GM23338 (cell line): ENCODE data around the gene SLC17A5. TPM values are rescaled to one million over a fixed set of nuclear protein-coding genes. Genes with fewer than 3 reads are reported as not detected.

Experiments used
- ATAC-seq: fragments of 200-7000 bp; cut with Tn5 transposase; 3 replicates; pipeline ENCODE4 v1.9.1; 2020
- DNase-seq: peaks from one replicate; pipeline ENCODE4 v3.0.0-alpha.2; 2015; ENCODE audit warnings: low spot score
- H2AFZ ChIP-seq: fragments of 200-600 bp; sonication (generic); 2 replicates; pipeline ENCODE4 v1.8.0; 2016; ENCODE audit warnings: antibody characterized with exemption, mild to moderate bottlenecking, moderate library complexity
- H3F3A ChIP-seq: fragments of 200-600 bp; sonication (generic); replicated peaks from 2 replicates; pipeline ENCODE4 v1.8.0; 2017; ENCODE audit warnings: antibody characterized with exemption, mixed run types, low read depth
- H3K27ac ChIP-seq: fragments of 200-600 bp; sonication (generic); 2 replicates; pipeline ENCODE4 v1.6.1; 2016; ENCODE audit warnings: low read depth
- H3K27me3 ChIP-seq: fragments of 200-600 bp; sonication (generic); 2 replicates; pipeline ENCODE4 v1.8.0; 2016; ENCODE audit warnings: mild to moderate bottlenecking, mixed run types, moderate library complexity; ENCODE audit not compliant: insufficient read depth
- H3K36me3 ChIP-seq: fragments of 200-600 bp; sonication (generic); 2 replicates; pipeline ENCODE4 v1.8.0; 2016; ENCODE audit warnings: mild to moderate bottlenecking; ENCODE audit not compliant: insufficient read depth
- H3K4me1 ChIP-seq: fragments of 200-600 bp; sonication (generic); 2 replicates; pipeline ENCODE4 v1.8.0; 2016; ENCODE audit warnings: mild to moderate bottlenecking, moderate library complexity; ENCODE audit not compliant: insufficient read depth
- H3K4me2 ChIP-seq: fragments of 200-600 bp; sonication (generic); 2 replicates; pipeline ENCODE4 v1.7.1; 2017; ENCODE audit warnings: mixed run types
- H3K4me3 ChIP-seq: fragments of 200-600 bp; sonication (generic); 2 replicates; pipeline ENCODE4 v1.6.1; 2016; ENCODE audit warnings: mixed run types
- H3K79me2 ChIP-seq: fragments of 200-600 bp; sonication (generic); replicated peaks from 2 replicates; pipeline ENCODE4 v1.8.0; 2017; ENCODE audit warnings: mild to moderate bottlenecking; ENCODE audit not compliant: insufficient read depth
- H3K9me2 ChIP-seq: fragments of 200-600 bp; sonication (generic); 2 replicates; pipeline ENCODE4 v1.8.0; 2017; ENCODE audit not compliant: insufficient read depth
- H4K20me1 ChIP-seq: fragments of 200-600 bp; sonication (generic); replicated peaks from 2 replicates; pipeline ENCODE4 v1.8.0; 2017; ENCODE audit warnings: mild to moderate bottlenecking; ENCODE audit not compliant: insufficient read depth
- H3K27ac Mint-ChIP-seq: 2 replicates; pipeline ENCODE4 v1.8.0; 2020; ENCODE audit warnings: inconsistent platforms, mild to moderate bottlenecking, moderate library complexity, mixed read lengths
- H3K27me3 Mint-ChIP-seq: 3 replicates; pipeline ENCODE4 v1.8.0; 2022; ENCODE audit warnings: low read depth, mild to moderate bottlenecking, moderate library complexity, mixed read lengths, inconsistent platforms; ENCODE audit not compliant: insufficient read depth, poor library complexity
- H3K36me3 Mint-ChIP-seq: 3 replicates; pipeline ENCODE4 v1.8.0; 2021; ENCODE audit warnings: low read depth, mild to moderate bottlenecking, inconsistent platforms, moderate library complexity, mixed read lengths
- H3K4me1 Mint-ChIP-seq: 3 replicates; pipeline ENCODE4 v1.8.0; 2020; ENCODE audit warnings: mild to moderate bottlenecking, inconsistent platforms, mixed read lengths
- H3K4me3 Mint-ChIP-seq: 3 replicates; pipeline ENCODE4 v1.8.0; 2021; ENCODE audit warnings: moderate library complexity, mild to moderate bottlenecking, inconsistent platforms, mixed read lengths
- H3K9me3 Mint-ChIP-seq: 3 replicates; pipeline ENCODE4 v1.8.0; 2020; ENCODE audit warnings: moderate library complexity, mild to moderate bottlenecking, inconsistent platforms, mixed read lengths
- CREB1 ChIP-seq: fragments of 250-450 bp; sonication (Bioruptor Pico); IDR thresholded peaks from 2 replicates; pipeline ENCODE4 v1.5.0; 2020; ENCODE audit warnings: low read depth, mild to moderate bottlenecking, moderate library complexity
- EZH2 ChIP-seq: fragments of 200-600 bp; sonication (generic); IDR thresholded peaks from one replicate; pipeline ENCODE4 v1.8.0; 2017; ENCODE audit warnings: antibody characterized with exemption, mild to moderate bottlenecking, low read depth; ENCODE audit not compliant: unreplicated experiment
- EZH2phosphoT487 ChIP-seq: fragments of 200-600 bp; sonication (generic); IDR thresholded peaks from one replicate; pipeline ENCODE4 v1.8.1; 2018; ENCODE audit warnings: antibody characterized with exemption; ENCODE audit not compliant: unreplicated experiment
- JUNB ChIP-seq: IDR thresholded peaks from one replicate; pipeline ENCODE4 v1.6.1; 2016; ENCODE audit warnings: antibody characterized with exemption; ENCODE audit not compliant: unreplicated experiment
- NANOG ChIP-seq: IDR thresholded peaks from 2 replicates; pipeline ENCODE4 v1.6.1; 2016; ENCODE audit warnings: antibody characterized with exemption, borderline replicate concordance
- POLR2AphosphoS5 ChIP-seq: IDR thresholded peaks from 2 replicates; pipeline ENCODE4 v1.6.1; 2016; ENCODE audit warnings: antibody characterized with exemption, low read depth
- STAT1 ChIP-seq: IDR thresholded peaks from one replicate; pipeline ENCODE4 v1.6.1; 2016; ENCODE audit warnings: antibody characterized with exemption; ENCODE audit not compliant: unreplicated experiment
- ZNF114 ChIP-seq: fragments of 250-450 bp; sonication (Bioruptor Pico); IDR thresholded peaks from 2 replicates; pipeline ENCODE4 v1.5.0; 2020; ENCODE audit warnings: mild to moderate bottlenecking, moderate library complexity
- ZNF331 ChIP-seq: fragments of 250-450 bp; sonication (Bioruptor Pico); IDR thresholded peaks from 2 replicates; pipeline ENCODE4 v1.5.0; 2020; ENCODE audit warnings: low read depth, mild to moderate bottlenecking, moderate library complexity
- polyA plus RNA-seq: library from polyadenylated mRNA; unstranded; fragments of >200 nt; fragmentation: Nextera tagmentation; extraction: Ambion mirVana; gene quantifications from 2 replicates; pipeline ENCODE4 v1.2.1, GENCODE V29; 2016
- total RNA-seq: library from RNA; depleted of rRNA; stranded (reverse); fragments of >200 nt; shearing (Covaris generic); gene quantifications from 2 replicates; pipeline ENCODE4 v1.2.3, GENCODE V29; 2014
- TF ChIP-seq, protein P1 (sequence below): IDR thresholded peaks from one replicate; pipeline ENCODE4 v1.6.1; 2018; ENCODE audit warnings: antibody characterized with exemption; ENCODE audit not compliant: unreplicated experiment
- TF ChIP-seq, protein P2 (sequence below): fragments of 250-450 bp; sonication (Bioruptor Pico); IDR thresholded peaks from 2 replicates; pipeline ENCODE4 v1.5.0; 2020; ENCODE audit warnings: mild to moderate bottlenecking, moderate library complexity
- TF ChIP-seq, protein P3 (sequence below), 2 experiments: fragments of 200-600 bp in 1 of 2; sonication (generic) in 1 of 2; conservative IDR thresholded peaks; 2 replicates each; pipeline versions ENCODE4 v1.5.1 to v1.6.1; 2016 to 2017; ENCODE audit warnings: antibody characterized with exemption in 2 of 2, low read depth in 2 of 2, mild to moderate bottlenecking in 2 of 2, moderate library complexity in 1 of 2
- TF ChIP-seq, protein P4 (sequence below): IDR thresholded peaks from 2 replicates; pipeline ENCODE4 v1.6.1; 2016; ENCODE audit warnings: antibody characterized with exemption

The SLC17A5 gene
- total and polyA plus RNA-seq, 2 experiments from 2014 or later: 9.2 to 17.7 TPM

DNA sequence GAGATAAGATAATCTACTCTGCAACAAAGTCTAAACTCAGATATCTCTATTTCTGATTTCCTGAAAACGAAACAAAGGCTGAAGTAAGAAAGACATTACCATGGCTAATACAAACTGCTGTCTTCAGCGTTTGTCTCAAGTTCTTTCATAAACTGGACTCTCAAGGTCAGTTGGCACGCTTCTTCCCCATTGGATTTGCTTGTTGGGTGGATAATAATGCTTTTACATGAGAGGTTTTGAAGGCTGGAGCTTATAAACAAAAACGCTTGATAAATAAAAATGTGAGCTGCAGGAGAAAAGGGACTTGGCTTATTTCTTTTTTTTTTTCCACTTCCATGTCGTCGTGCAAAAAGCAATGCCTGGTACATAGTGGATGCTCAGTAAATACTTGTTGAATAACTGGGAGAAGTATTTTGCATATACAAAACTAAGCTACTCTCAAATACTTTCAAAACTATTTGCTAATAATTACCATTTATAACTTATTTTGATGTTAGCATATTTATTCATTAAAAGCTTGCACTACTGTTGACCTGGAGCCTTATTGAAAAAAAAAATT, 67.3 kb downstream of the SLC17A5 start:
- Histone ChIP-seq H3K4me2 (peak overlapping the region; percentile 60), H3K27ac (peak overlapping the region; percentile 99), H3K9me2 (no peaks in the 10 kb centered on the region), H3K27me3 (no peaks in the 10 kb centered on the region), H4K20me1 (no peaks in the 10 kb centered on the region), H2AFZ (peak overlapping the region; percentile 12; the same call in 1 of the 2 replicates), H3K79me2 (no peaks in the 10 kb centered on the region), H3K4me1 (peaks cover 19% of the 10 kb centered on the region), H3K4me3 (peak overlapping the region; percentile 2; the same call in 1 of the 2 replicates), H3F3A (peaks cover 2% of the 10 kb centered on the region; the same call in 1 of the 2 replicates), H3K36me3 (no peaks in the 10 kb centered on the region)
- TF ChIP-seq CREB1 (no peak), POLR2AphosphoS5 (no peak), EZH2 (no peak), ZNF331 (CRISPR knock-in tag) (no peak), EZH2phosphoT487 (no peak), ZNF114 (CRISPR knock-in tag) (no peak), NANOG (no peak), JUNB (no peak), STAT1 (no peak)
- TF ChIP-seq, protein P1, sequence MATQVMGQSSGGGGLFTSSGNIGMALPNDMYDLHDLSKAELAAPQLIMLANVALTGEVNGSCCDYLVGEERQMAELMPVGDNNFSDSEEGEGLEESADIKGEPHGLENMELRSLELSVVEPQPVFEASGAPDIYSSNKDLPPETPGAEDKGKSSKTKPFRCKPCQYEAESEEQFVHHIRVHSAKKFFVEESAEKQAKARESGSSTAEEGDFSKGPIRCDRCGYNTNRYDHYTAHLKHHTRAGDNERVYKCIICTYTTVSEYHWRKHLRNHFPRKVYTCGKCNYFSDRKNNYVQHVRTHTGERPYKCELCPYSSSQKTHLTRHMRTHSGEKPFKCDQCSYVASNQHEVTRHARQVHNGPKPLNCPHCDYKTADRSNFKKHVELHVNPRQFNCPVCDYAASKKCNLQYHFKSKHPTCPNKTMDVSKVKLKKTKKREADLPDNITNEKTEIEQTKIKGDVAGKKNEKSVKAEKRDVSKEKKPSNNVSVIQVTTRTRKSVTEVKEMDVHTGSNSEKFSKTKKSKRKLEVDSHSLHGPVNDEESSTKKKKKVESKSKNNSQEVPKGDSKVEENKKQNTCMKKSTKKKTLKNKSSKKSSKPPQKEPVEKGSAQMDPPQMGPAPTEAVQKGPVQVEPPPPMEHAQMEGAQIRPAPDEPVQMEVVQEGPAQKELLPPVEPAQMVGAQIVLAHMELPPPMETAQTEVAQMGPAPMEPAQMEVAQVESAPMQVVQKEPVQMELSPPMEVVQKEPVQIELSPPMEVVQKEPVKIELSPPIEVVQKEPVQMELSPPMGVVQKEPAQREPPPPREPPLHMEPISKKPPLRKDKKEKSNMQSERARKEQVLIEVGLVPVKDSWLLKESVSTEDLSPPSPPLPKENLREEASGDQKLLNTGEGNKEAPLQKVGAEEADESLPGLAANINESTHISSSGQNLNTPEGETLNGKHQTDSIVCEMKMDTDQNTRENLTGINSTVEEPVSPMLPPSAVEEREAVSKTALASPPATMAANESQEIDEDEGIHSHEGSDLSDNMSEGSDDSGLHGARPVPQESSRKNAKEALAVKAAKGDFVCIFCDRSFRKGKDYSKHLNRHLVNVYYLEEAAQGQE: no peak
- TF ChIP-seq, protein P2, sequence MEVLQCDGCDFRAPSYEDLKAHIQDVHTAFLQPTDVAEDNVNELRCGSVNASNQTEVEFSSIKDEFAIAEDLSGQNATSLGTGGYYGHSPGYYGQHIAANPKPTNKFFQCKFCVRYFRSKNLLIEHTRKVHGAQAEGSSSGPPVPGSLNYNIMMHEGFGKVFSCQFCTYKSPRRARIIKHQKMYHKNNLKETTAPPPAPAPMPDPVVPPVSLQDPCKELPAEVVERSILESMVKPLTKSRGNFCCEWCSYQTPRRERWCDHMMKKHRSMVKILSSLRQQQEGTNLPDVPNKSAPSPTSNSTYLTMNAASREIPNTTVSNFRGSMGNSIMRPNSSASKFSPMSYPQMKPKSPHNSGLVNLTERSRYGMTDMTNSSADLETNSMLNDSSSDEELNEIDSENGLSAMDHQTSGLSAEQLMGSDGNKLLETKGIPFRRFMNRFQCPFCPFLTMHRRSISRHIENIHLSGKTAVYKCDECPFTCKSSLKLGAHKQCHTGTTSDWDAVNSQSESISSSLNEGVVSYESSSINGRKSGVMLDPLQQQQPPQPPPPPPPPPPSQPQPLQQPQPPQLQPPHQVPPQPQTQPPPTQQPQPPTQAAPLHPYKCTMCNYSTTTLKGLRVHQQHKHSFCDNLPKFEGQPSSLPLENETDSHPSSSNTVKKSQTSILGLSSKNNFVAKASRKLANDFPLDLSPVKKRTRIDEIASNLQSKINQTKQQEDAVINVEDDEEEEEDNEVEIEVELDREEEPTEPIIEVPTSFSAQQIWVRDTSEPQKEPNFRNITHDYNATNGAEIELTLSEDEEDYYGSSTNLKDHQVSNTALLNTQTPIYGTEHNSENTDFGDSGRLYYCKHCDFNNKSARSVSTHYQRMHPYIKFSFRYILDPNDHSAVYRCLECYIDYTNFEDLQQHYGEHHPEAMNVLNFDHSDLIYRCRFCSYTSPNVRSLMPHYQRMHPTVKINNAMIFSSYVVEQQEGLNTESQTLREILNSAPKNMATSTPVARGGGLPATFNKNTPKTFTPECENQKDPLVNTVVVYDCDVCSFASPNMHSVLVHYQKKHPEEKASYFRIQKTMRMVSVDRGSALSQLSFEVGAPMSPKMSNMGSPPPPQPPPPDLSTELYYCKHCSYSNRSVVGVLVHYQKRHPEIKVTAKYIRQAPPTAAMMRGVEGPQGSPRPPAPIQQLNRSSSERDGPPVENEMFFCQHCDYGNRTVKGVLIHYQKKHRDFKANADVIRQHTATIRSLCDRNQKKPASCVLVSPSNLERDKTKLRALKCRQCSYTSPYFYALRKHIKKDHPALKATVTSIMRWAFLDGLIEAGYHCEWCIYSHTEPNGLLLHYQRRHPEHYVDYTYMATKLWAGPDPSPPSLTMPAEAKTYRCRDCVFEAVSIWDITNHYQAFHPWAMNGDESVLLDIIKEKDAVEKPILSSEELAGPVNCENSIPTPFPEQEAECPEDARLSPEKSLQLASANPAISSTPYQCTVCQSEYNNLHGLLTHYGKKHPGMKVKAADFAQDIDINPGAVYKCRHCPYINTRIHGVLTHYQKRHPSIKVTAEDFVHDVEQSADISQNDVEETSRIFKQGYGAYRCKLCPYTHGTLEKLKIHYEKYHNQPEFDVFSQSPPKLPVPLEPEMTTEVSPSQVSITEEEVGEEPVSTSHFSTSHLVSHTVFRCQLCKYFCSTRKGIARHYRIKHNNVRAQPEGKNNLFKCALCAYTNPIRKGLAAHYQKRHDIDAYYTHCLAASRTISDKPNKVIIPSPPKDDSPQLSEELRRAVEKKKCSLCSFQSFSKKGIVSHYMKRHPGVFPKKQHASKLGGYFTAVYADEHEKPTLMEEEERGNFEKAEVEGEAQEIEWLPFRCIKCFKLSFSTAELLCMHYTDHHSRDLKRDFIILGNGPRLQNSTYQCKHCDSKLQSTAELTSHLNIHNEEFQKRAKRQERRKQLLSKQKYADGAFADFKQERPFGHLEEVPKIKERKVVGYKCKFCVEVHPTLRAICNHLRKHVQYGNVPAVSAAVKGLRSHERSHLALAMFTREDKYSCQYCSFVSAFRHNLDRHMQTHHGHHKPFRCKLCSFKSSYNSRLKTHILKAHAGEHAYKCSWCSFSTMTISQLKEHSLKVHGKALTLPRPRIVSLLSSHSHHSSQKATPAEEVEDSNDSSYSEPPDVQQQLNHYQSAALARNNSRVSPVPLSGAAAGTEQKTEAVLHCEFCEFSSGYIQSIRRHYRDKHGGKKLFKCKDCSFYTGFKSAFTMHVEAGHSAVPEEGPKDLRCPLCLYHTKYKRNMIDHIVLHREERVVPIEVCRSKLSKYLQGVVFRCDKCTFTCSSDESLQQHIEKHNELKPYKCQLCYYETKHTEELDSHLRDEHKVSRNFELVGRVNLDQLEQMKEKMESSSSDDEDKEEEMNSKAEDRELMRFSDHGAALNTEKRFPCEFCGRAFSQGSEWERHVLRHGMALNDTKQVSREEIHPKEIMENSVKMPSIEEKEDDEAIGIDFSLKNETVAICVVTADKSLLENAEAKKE (CRISPR knock-in tag): no peak
- TF ChIP-seq, protein P3, sequence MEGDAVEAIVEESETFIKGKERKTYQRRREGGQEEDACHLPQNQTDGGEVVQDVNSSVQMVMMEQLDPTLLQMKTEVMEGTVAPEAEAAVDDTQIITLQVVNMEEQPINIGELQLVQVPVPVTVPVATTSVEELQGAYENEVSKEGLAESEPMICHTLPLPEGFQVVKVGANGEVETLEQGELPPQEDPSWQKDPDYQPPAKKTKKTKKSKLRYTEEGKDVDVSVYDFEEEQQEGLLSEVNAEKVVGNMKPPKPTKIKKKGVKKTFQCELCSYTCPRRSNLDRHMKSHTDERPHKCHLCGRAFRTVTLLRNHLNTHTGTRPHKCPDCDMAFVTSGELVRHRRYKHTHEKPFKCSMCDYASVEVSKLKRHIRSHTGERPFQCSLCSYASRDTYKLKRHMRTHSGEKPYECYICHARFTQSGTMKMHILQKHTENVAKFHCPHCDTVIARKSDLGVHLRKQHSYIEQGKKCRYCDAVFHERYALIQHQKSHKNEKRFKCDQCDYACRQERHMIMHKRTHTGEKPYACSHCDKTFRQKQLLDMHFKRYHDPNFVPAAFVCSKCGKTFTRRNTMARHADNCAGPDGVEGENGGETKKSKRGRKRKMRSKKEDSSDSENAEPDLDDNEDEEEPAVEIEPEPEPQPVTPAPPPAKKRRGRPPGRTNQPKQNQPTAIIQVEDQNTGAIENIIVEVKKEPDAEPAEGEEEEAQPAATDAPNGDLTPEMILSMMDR (conservative IDR thresholded peaks at IDR 0.05; ENCODE audit: low read depth in 2 of 2): no peak
- TF ChIP-seq, protein P4, sequence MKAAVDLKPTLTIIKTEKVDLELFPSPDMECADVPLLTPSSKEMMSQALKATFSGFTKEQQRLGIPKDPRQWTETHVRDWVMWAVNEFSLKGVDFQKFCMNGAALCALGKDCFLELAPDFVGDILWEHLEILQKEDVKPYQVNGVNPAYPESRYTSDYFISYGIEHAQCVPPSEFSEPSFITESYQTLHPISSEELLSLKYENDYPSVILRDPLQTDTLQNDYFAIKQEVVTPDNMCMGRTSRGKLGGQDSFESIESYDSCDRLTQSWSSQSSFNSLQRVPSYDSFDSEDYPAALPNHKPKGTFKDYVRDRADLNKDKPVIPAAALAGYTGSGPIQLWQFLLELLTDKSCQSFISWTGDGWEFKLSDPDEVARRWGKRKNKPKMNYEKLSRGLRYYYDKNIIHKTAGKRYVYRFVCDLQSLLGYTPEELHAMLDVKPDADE: no peak
- Mint-ChIP-seq H3K36me3 (peaks cover 2% of the 10 kb centered on the region; the same call in 2 of the 3 replicates), H3K9me3 (peaks cover 7% of the 10 kb centered on the region), H3K4me1 (peaks cover 21% of the 10 kb centered on the region), H3K27ac (peak overlapping the region; percentile 98), H3K4me3 (peak overlapping the region; percentile 50), H3K27me3 (peaks cover 15% of the 10 kb centered on the region)
- ATAC-seq (no peak), DNase-seq (no peak)
